Femur (tissue), 1 donor: ENCODE measurements around the gene LIMS1.
"Not testable (repeated sequence)": the region's sequence is repeated elsewhere in the genome, so short reads cannot be mapped to it uniquely, and the experiment has no call there.

Source experiments
- DNase-seq: peaks from one replicate; pipeline ENCODE4 v3.0.0-alpha.2; 2017

Gene LIMS1

DNA sequence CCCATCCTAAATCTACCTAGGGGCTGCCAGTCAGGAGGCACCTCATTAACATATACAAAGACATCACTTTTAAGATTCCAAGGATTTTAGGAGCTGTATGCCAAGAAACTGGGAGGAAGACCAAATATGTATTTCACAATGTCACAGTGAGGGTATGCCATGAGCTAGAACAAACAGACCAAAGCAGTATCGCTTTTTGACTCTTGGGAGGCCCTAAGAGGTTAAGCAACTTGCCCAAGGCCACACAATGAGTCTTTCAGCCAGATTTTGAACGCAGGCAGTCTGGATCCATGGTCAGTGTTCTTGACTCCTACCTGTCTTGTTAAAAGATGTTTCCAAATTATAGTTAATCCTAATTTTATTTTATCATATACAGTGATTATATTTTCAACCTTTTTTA, 132.9 kb downstream of the LIMS1 start:
- not testable (repeated sequence) for DNase-seq

DNA sequence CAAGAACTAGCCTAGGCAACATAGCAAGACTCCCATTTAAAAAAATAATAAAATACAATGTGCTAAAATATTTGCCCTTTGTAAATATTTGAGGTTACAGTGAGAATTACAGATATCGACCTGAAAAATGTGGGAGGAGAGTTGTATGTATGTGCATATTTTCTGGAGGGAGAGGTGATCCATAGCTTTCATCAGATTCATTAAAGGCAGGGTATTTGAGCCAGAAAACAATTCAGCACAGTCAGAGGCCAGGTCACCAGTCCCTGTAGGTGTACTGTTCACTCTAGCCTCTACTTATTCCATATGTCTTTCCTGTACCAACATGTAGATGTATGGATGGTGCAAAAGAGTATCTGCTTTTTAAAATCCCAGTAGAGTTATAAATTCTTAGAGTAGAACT, 136.0 kb downstream of the LIMS1 start:
- DNase-seq: not testable (repeated sequence)

DNA sequence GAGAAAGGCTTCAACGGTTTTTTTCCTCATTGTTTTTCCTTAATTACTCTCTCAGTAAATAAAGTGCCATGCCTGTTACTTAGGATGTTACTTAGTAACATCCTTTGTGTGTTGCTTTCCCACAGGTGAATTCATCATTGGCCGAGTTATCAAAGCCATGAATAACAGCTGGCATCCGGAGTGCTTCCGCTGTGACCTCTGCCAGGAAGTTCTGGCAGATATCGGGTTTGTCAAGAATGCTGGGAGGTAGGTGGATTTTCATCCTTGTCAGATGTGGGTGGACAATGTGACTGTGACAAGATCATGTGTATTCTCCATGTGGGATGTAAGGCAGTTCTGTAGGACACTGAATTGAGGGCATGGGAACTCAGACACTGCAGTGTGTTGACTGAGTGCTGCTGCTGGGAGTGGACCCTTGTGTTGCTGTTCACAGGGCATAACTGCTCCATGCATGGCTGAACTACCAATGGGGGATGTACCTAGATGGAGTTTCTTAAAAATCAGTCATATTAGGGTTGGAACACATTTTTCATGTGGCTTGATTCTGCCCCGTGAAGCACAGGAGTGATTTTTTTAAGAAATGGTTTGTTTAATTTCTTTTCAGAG, 138.0 kb downstream of the LIMS1 start:
- DNase-seq: not testable (repeated sequence)

- not testable (repeated sequence) for DNase-seq
Observed at GRCh38 chr2:108676522-108676921, 142.3 kb downstream of the LIMS1 start.

GRCh38 chr2:108677239-108677744, 143.0 kb downstream of the LIMS1 start:
- DNase-seq: not testable (repeated sequence)

- peak; percentile 24 for DNase-seq
Observed at GRCh38 chr2:108678198-108678651, 144.0 kb downstream of the LIMS1 start.

DNA sequence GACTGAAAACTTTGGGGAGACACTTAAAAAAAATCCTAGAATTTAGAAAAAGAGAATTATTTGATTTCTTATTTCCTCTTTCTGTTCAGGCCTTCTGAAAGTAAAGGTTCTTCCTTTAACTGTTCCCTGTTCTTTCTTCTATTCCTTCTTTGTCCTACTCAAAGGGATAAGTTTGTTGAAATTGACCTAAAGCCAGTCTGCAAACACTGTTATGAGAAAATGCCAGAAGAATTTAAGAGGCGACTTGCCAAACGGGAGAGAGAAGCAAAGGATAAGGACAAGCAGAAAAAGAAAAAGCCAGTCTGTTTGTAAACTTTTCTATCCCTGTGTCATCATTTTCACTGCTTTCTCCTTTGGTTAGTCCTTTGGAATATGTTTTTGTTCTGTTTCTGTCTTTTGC, 146.5 kb downstream of the LIMS1 start:
- DNase-seq: not testable (repeated sequence)

DNA sequence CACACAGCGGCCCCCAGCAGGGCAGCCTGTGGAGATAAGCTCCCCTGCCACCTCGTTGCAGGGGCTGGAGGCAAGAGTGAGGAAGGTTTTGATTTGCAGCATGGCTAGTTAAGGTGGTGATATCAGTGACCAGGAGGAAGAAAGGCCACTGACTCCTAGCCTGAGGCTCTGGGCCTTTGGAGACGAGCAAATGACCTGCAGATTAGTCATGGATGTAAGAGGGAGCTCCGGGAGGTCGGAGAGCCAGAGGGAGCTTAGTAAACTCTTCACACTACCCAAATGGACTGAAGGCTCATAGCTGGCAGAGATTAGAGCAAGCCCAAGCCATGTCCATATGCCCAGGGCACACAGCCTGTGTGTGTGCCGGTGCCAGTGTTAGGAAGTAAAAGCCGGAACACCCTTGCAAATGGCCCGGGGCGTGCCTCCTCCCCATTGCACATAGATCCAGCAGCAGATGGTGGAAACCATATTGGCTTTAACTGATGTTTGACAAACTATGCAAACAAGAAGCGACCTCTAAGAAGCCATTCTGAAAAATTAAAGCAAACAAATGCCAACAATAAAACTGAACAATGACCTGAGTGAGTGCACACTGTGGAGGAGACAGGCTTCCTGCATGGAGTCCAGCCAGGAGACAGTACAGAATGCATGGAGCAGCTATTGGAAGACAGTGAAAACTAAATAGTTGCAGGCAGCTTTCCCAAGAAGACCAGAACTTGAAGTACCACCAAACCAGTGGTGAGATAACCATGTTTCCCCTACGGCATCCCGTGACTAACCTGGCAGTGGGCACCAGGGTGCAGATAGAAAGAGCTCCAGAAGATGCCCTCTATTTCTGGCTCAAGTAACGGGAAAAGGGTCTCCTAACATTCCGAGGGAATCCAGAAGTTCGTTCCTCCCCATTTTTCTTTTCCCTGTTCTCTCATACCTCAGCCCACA, 154.8 kb downstream of the LIMS1 start:
- DNase-seq: not testable (repeated sequence)

- not testable (repeated sequence) for DNase-seq
Observed at GRCh38 chr2:108690001-108690400, 155.7 kb downstream of the LIMS1 start.

DNA sequence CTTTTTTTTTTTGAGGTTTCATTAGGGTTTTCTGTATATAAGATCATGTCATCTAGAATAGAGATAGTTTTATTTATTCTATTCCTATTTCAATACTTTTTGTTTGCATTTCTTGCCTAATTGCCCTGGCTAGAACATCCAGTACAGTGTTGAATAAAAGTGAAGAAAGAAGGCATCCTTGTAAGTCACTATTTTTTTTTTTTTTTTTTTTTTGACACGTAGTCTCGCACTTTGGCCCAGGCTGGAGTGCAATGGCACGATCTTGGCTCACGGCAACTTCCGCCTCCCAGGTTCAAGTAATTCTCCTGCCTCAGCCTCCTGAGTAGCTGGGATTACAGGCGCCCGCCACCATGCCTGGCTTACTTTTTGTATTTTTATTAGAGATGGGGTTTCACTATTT, 157.2 kb downstream of the LIMS1 start:
- no peak for DNase-seq

GRCh38 chr2:108701208-108701607, 166.9 kb downstream of the LIMS1 start:
- no peak for DNase-seq

DNA sequence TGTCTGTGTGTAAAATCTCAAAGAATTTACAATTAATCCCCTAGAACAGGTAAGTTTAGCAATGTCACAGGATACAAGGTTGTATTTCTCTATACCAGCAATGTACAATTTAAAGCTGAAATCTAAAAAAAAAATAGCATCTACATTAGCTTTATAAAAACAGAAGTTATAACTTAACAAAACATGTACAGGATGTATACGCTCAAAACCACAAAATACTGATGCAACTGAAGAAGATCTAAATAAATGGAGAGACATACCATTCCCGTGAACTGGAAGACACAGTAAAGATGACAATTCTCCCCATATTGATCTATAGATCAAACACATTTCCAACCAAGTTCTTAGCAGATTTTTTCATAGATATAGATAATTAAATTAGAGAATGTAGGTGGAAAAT, 167.5 kb downstream of the LIMS1 start:
- DNase-seq: no peak

DNA sequence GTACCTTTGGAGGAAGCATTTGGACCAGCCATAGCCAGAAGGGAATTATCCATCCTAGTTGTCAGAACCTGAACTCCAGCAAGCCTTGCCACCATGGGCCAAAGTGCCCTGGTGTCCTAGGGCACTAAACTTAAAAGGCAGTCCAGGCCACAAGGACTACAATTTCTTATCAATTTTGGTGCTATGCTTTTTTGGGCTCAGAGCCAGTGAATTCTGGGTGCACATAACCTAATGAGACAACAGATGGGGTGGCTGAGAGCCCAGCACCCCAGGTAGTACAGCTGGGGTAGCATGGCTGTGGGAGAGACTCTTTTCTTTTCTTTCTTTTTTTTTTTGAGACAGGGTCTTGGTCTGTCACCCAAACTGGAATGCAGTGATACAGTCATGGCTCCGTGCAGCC, 170.6 kb downstream of the LIMS1 start:
- DNase-seq: no peak

DNA sequence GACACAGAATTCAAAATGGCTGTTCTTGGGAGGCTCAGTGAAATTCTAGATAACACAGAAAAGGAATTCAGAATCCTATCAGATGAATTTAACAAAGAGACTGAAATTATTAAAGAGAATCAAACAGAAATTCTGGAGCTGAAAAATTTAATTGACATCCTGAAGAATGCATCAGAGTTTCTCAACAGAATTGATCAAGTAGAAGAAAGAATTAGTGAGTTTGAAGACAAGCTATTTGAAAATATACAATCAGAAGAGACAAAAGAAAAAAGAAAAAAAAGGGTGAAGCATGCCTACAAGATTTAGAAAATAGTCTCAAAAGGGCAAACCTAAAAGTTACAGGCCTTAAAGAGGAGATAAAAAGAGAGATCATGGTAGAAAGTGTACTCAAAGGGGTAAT, 173.0 kb downstream of the LIMS1 start:
- no peak for DNase-seq

GRCh38 chr2:108716971-108717370, 182.7 kb downstream of the LIMS1 start:
- not testable (repeated sequence) for DNase-seq

DNA sequence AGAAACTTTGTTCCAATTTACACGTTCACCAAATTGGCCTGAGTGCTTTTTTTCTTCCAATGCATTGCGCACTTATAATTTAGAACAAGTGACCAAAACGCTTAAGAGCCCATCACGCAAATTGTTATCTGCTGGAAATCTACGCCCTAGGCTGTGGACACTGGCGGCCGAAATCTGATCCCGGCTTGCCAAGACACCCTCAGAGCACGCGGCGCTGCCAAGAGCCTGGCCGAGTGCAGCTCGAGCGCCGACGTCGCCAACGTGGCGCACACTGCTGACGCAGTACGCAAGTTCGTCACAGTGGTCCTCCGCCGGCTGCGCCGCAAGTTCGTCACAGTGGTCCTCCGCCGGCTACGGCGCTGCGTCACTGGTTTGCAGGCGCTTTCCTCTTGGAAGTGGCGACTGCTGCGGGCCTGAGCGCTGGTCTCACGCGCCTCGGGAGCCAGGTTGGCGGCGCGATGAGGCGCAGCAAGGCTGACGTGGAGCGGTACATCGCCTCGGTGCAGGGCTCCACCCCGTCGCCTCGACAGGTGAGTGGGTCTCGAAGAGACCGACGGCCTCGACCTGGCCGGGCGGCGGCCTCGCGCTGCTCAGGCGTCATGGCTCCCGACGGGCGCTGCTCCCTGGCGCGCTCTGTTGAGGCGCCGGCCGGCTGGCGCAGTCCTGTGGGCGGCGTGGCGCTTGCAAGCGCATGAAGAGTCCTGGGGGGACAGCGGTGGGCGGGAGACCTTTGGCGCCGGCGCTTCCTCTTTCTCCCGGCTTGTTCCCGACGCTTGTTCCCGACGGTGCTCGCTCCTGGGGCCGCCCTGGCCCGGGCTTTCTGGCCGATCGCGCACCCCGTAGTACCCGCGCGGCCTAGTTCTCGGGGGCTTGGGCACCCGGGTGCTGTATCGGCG, 185.1 kb downstream of the LIMS1 start, which contains the start of gene RANBP2:
Gene RANBP2 (plus strand): TSS at position 334 of the 896 bp plus-strand sequence. CDS start 125 bp downstream, at position 459.
- peak; percentile 97 for DNase-seq

GRCh38 chr2:108726048-108726447, 191.8 kb downstream of the LIMS1 start:
- DNase-seq: not testable (repeated sequence)

DNA sequence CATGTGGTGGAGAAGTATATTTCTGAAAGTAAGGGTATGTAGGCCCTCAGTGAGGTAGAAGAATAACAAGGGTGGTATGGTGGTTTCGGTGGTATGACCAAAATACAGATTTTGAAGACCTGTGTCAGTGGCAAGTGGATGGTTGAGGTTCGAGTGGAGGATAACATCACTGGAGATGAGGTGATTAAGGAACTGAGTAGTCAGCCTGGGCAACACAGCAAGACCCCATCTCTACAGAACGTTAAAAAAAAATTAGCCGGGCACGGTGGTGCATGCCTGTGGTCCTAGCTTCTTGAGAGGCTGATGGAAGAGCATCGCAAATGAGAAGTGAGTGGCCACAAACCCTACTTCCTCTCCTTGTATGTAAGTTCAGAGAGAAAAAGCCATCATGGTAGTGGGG, 200.4 kb downstream of the LIMS1 start:
- not testable (repeated sequence) for DNase-seq
